Ectodermal cell (in vitro differentiated cells): ENCODE results near the gene DGCR8.
"Not testable (repeated sequence)": the region's sequence is repeated elsewhere in the genome, so short reads cannot be mapped to it uniquely, and the experiment has no call there.

Experiments used
- H3K27ac ChIP-seq: 2 replicates; pipeline ENCODE4 v1.7.0; 2013; ENCODE audit warnings: mild to moderate bottlenecking, low read depth, low read length; ENCODE audit not compliant: insufficient read depth, poor library complexity, severe bottlenecking
- H3K27me3 ChIP-seq: 2 replicates; pipeline ENCODE4 v1.7.0; 2013; ENCODE audit warnings: mild to moderate bottlenecking, low read length; ENCODE audit not compliant: insufficient read depth, control insufficient read depth, poor library complexity, severe bottlenecking
- H3K36me3 ChIP-seq: one replicate; pipeline ENCODE4 v1.7.0; 2013; ENCODE audit warnings: low read length; ENCODE audit not compliant: control insufficient read depth, insufficient read depth
- H3K4me1 ChIP-seq: one replicate; pipeline ENCODE4 v1.7.0; 2013; ENCODE audit warnings: low read length; ENCODE audit not compliant: control insufficient read depth, insufficient read depth
- H3K4me3 ChIP-seq: 2 replicates; pipeline ENCODE4 v1.7.0; 2013; ENCODE audit warnings: low read depth, low read length, control low read depth; ENCODE audit not compliant: insufficient read depth
- H3K9me3 ChIP-seq: 2 replicates; pipeline ENCODE4 v1.7.0; 2013; ENCODE audit warnings: mild to moderate bottlenecking, low read length, moderate library complexity; ENCODE audit not compliant: control insufficient read depth
- WGBS, 2 experiments: methylation state at CpG; one replicate each; pipeline ENCODE4 v1.1.7; 2013; ENCODE audit warnings: missing lambda C conversion rate in 2 of 2; 5-methylcytosine and 5-hydroxymethylcytosine counted together

DGCR8 gene

GRCh38 chr22:20067384-20067682 lies 12.7 kb upstream of the DGCR8 start:
- not testable (repeated sequence) for H3K27ac ChIP-seq, H3K27me3 ChIP-seq, H3K9me3 ChIP-seq, H3K36me3 ChIP-seq, H3K4me1 ChIP-seq, H3K4me3 ChIP-seq
- WGBS, 2 experiments = 93 to 96% methylated on average over 3 of the region's 3 CpGs

- 92 to 93% methylated on average over 7 of the region's 7 CpGs for WGBS, 2 experiments
Measured at GRCh38 chr22:20068640-20069039, 11.4 kb upstream of the DGCR8 start.

GRCh38 chr22:20069331-20070042 lies 10.6 kb upstream of the DGCR8 start:
- Histone ChIP-seq H3K36me3 (no peaks in the 10 kb centered on the region), H3K27ac (no peak overlapping the region), H3K27me3 (no peaks in the 10 kb centered on the region), H3K4me3 (no peak overlapping the region), H3K9me3 (no peaks in the 10 kb centered on the region), H3K4me1 (no peaks in the 10 kb centered on the region)
- 92% methylated on average over 7 of the region's 7 CpGs for WGBS, 2 experiments

More at GRCh38 chr22:20068640-20069039, 11.4 kb upstream of the DGCR8 start:
- Histone ChIP-seq H3K4me3 (no peak overlapping the region), H3K4me1 (no peaks in the 10 kb centered on the region), H3K36me3 (no peaks in the 10 kb centered on the region), H3K27me3 (no peaks in the 10 kb centered on the region), H3K9me3 (no peaks in the 10 kb centered on the region), H3K27ac (no peak overlapping the region)

GRCh38 chr22:20071524-20071972 lies 8.5 kb upstream of the DGCR8 start:
- WGBS, 2 experiments = 93% methylated on average over 8 of the region's 8 CpGs
- Histone ChIP-seq H3K36me3 (no peaks in the 10 kb centered on the region), H3K4me1 (no peaks in the 10 kb centered on the region), H3K9me3 (no peaks in the 10 kb centered on the region), H3K27me3 (no peaks in the 10 kb centered on the region), H3K27ac (no peak overlapping the region), H3K4me3 (no peak overlapping the region)

GRCh38 chr22:20076627-20077172 lies 3.3 kb upstream of the DGCR8 start:
- H3K27me3 ChIP-seq = no peaks in the 10 kb centered on the region
- H3K27ac ChIP-seq = no peak overlapping the region
- 83 to 90% methylated on average over 5 to 6 of the region's 6 CpGs for WGBS, 2 experiments
- no peak overlapping the region for H3K4me3 ChIP-seq
- H3K36me3 ChIP-seq = no peaks in the 10 kb centered on the region
- no peaks in the 10 kb centered on the region for H3K4me1 ChIP-seq
- no peaks in the 10 kb centered on the region for H3K9me3 ChIP-seq

- no peaks in the 10 kb centered on the region for H3K9me3 ChIP-seq
- H3K4me1 ChIP-seq = peaks cover 26% of the 10 kb centered on the region
- H3K4me3 ChIP-seq = peak overlapping the region; percentile 96
- H3K36me3 ChIP-seq = no peaks in the 10 kb centered on the region
- no peaks in the 10 kb centered on the region for H3K27me3 ChIP-seq
- 0 to 1% methylated on average over 34 of the region's 34 CpGs for WGBS, 2 experiments
- H3K27ac ChIP-seq = peak overlapping the region; percentile 88
Measured at GRCh38 chr22:20080445-20080775, 369 bp downstream of the DGCR8 start.

GRCh38 chr22:20080776-20081654 lies 974 bp downstream of the DGCR8 start:
- Histone ChIP-seq H3K9me3 (no peaks in the 10 kb centered on the region), H3K4me3 (peak overlapping the region; percentile 96), H3K27ac (peak overlapping the region; percentile 88), H3K36me3 (peaks cover 3% of the 10 kb centered on the region), H3K4me1 (peaks cover 26% of the 10 kb centered on the region), H3K27me3 (no peaks in the 10 kb centered on the region)
- 19 to 20% methylated on average over 27 of the region's 27 CpGs for WGBS, 2 experiments

- Histone ChIP-seq H3K4me1 (peaks cover 26% of the 10 kb centered on the region), H3K9me3 (no peaks in the 10 kb centered on the region), H3K36me3 (peaks cover 23% of the 10 kb centered on the region), H3K4me3 (no peak overlapping the region), H3K27ac (no peak overlapping the region), H3K27me3 (no peaks in the 10 kb centered on the region)
- 90 to 91% methylated on average over 10 of the region's 10 CpGs for WGBS, 2 experiments
Measured at GRCh38 chr22:20083157-20083890, 3.3 kb downstream of the DGCR8 start.

GRCh38 chr22:20083891-20084546 lies 4.0 kb downstream of the DGCR8 start:
- peaks cover 26% of the 10 kb centered on the region for H3K4me1 ChIP-seq
- H3K27me3 ChIP-seq = no peaks in the 10 kb centered on the region
- H3K36me3 ChIP-seq = peaks cover 30% of the 10 kb centered on the region
- WGBS, 2 experiments = 95 to 97% methylated on average over 10 of the region's 10 CpGs
- H3K4me3 ChIP-seq = no peak overlapping the region
- no peak overlapping the region for H3K27ac ChIP-seq
- H3K9me3 ChIP-seq = no peaks in the 10 kb centered on the region
